Testis (tissue), 3 donors: ENCODE data around the gene KDM4C. TPM values are rescaled to one million over a fixed set of nuclear protein-coding genes. Genes with fewer than 3 reads are reported as not detected.

ENCODE experiments used
- DNase-seq: peaks from one replicate; pipeline ENCODE4 v3.0.0-alpha.2; 2019
- H3K27ac ChIP-seq, 2 donors: fragments of 200-600 bp; sonication (generic); one replicate each; pipeline ENCODE4 v1.5.1; 2019
- H3K27me3 ChIP-seq: fragments of 200-600 bp; sonication (generic); one replicate; pipeline ENCODE4 v1.5.1; 2019
- H3K36me3 ChIP-seq: fragments of 200-600 bp; sonication (generic); one replicate; pipeline ENCODE4 v1.5.1; 2017; ENCODE audit warnings: low read depth; ENCODE audit errors: missing control alignments
- H3K4me1 ChIP-seq: fragments of 200-600 bp; sonication (generic); one replicate; pipeline ENCODE4 v1.5.1; 2019
- H3K4me3 ChIP-seq, 2 donors: fragments of 200-600 bp; sonication (generic); one replicate each; pipeline ENCODE4 v1.5.1; 2017 to 2019
- H3K9me3 ChIP-seq: fragments of 200-600 bp; sonication (generic); one replicate; pipeline ENCODE4 v1.5.1; 2017
- CTCF ChIP-seq, 3 experiments: fragments of 450-650 bp in 2 of 3; fragments of 200-600 bp in 1 of 3; sonication (generic) in 1 of 3; IDR thresholded peaks; one replicate each; pipeline ENCODE4 v1.5.1; 2016 to 2019; ENCODE audit warnings: antibody characterized with exemption in 3 of 3, mild to moderate bottlenecking in 2 of 3, moderate library complexity in 1 of 3
- POLR2A ChIP-seq: fragments of 450-650 bp; IDR thresholded peaks from one replicate; pipeline ENCODE4 v1.6.1; 2017; ENCODE audit warnings: antibody characterized with exemption, mild to moderate bottlenecking, moderate library complexity
- WGBS, 2 donors: methylation state at CpG; one replicate each; pipeline ENCODE4 v1.1.5; 2018; 5-methylcytosine and 5-hydroxymethylcytosine counted together
- intact Hi-C: fragments of 100-400 bp; cut with DNase I; formaldehyde crosslinking; loops from one replicate; pipeline ENCODE4 v1.15.1; 2023; ENCODE audit warnings: low total_unique reads
- polyA plus RNA-seq: library from polyadenylated mRNA; stranded (reverse); fragments of 350-450 nt; fragmentation: Illumina TruSeq; extraction: RNeasy Lipid Tissue Mini Kit (QIAGEN cat#74804); gene quantifications from one replicate; pipeline ENCODE4 v1.2.3, GENCODE V29; 2014; ENCODE audit warnings: low read depth, low replicate concordance; ENCODE audit not compliant: insufficient read depth
- total RNA-seq, 2 donors: library from RNA; depleted of rRNA; stranded (reverse); fragments of >200 nt; gene quantifications; one replicate each; pipeline ENCODE4 v1.2.3, GENCODE V29; 2016

Gene KDM4C
- total and polyA plus RNA-seq, 3 donors from 2014 or later: 16.7 to 58.8 (median 48.8) TPM

- no peak overlapping the region for H3K4me3 ChIP-seq
- intact Hi-C loops: no loop called here
- H3K27ac ChIP-seq: no peak overlapping the region
- no peaks in the 10 kb centered on the region for H3K4me1 ChIP-seq
- no peaks in the 10 kb centered on the region for H3K9me3 ChIP-seq
- no peaks in the 10 kb centered on the region for H3K36me3 ChIP-seq
- 96 to 97% methylated on average over 3 of the region's 3 CpGs for WGBS, 2 donors
- no peak for DNase-seq
- no peaks in the 10 kb centered on the region for H3K27me3 ChIP-seq
- TF ChIP-seq POLR2A (no peak), CTCF (IDR thresholded peaks at IDR 0.05) (no peak)
These were observed 284.4 kb downstream of the KDM4C start for GRCh38 chr9:7042124-7042523.

DNA sequence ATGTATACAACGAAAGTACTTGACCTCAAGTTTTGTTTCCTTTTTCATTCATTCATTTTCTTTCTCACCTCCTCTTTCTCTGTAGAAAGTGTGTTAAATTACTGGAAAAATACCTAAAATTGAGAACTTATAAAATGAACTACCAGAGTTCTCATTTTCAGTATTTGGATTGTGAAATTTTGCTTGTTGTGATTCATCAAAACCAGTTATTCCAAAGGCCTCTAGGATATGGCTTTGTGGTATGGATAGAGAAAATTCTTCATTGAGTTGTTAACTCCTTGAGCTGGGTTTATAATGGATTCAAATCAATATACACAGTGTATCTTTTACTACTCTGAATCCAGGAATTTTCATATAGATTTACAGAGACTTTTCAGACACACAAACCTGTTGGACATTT, 287.6 kb downstream of the KDM4C start:
- 79 to 80% methylated on average over 1 of the region's 1 CpG for WGBS, 2 donors
- intact Hi-C loops: no loop called here
- DNase-seq: no peak
- no peak overlapping the region for H3K27ac ChIP-seq
- no peak overlapping the region for H3K4me3 ChIP-seq
- no peaks in the 10 kb centered on the region for H3K9me3 ChIP-seq
- H3K4me1 ChIP-seq: no peaks in the 10 kb centered on the region
- H3K36me3 ChIP-seq: no peaks in the 10 kb centered on the region
- no peaks in the 10 kb centered on the region for H3K27me3 ChIP-seq
- TF ChIP-seq POLR2A (no peak), CTCF (IDR thresholded peaks at IDR 0.05) (no peak)

GRCh38 chr9:7051711-7052110, 293.9 kb downstream of the KDM4C start:
- no peaks in the 10 kb centered on the region for H3K9me3 ChIP-seq
- no peak for DNase-seq
- no peaks in the 10 kb centered on the region for H3K36me3 ChIP-seq
- H3K27ac ChIP-seq: no peak overlapping the region
- 83 to 84% methylated on average over 3 of the region's 3 CpGs for WGBS, 2 donors
- intact Hi-C loops: no loop called here
- H3K4me3 ChIP-seq: no peak overlapping the region
- H3K4me1 ChIP-seq: no peaks in the 10 kb centered on the region
- TF ChIP-seq POLR2A (no peak), CTCF (IDR thresholded peaks at IDR 0.05) (no peak)
- no peaks in the 10 kb centered on the region for H3K27me3 ChIP-seq

DNA sequence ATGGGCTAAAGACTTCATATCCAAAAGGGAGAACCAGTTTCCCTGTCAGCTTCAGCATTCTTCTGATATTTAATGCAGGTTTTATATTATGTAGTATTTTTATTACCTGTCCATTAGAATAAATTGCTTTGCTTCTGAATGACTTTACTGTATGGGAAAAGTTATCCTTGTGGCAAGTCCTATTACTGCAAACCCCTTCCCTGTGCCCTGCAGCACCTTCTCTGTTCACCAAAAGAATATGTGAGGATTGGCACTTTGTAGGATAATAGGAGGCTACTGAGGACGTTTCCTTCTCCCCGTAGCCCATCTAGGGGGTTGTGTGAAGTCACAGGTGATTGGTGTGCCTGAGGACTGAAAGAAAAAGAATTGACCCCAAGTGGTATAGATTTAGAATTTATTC, 296.1 kb downstream of the KDM4C start:
- Histone ChIP-seq H3K27ac (no peak overlapping the region), H3K9me3 (no peaks in the 10 kb centered on the region), H3K27me3 (no peaks in the 10 kb centered on the region), H3K36me3 (no peaks in the 10 kb centered on the region), H3K4me3 (no peak overlapping the region), H3K4me1 (no peaks in the 10 kb centered on the region)
- DNase-seq: no peak
- intact Hi-C loops: no loop called here
- WGBS, 2 donors: 46 to 50% methylated on average over 2 of the region's 2 CpGs
- no peak for TF ChIP-seq POLR2A
- TF ChIP-seq CTCF (IDR thresholded peaks at IDR 0.05): no peak

GRCh38 chr9:7055171-7055903, 297.6 kb downstream of the KDM4C start:
- 84% methylated on average over 7 of the region's 7 CpGs for WGBS, 2 donors
- no peaks in the 10 kb centered on the region for H3K9me3 ChIP-seq
- intact Hi-C loops: no loop called here
- TF ChIP-seq POLR2A (no peak), CTCF (IDR thresholded peaks at IDR 0.05) (no peak)
- no peak for DNase-seq
- H3K27me3 ChIP-seq: no peaks in the 10 kb centered on the region
- H3K27ac ChIP-seq: no peak overlapping the region
- H3K4me3 ChIP-seq: no peak overlapping the region
- no peaks in the 10 kb centered on the region for H3K4me1 ChIP-seq
- no peaks in the 10 kb centered on the region for H3K36me3 ChIP-seq
